KOPT-K1 (cell line): Measurements from ENCODE around the gene SERTAD1.
"Not testable (repeated sequence)": the region's sequence is repeated elsewhere in the genome, so short reads cannot be mapped to it uniquely, and the experiment has no call there.

Experiments
- H3K27ac ChIP-seq: fragments of 200-600 bp; sonication (generic); 2 replicates; pipeline ENCODE4 v1.5.1; 2016; ENCODE audit warnings: antibody characterized with exemption, mild to moderate bottlenecking, low read depth, low read length; ENCODE audit not compliant: poor library complexity, severe bottlenecking
- H3K36me3 ChIP-seq: fragments of 200-600 bp; sonication (generic); 2 replicates; pipeline ENCODE4 v1.5.1; 2017; ENCODE audit warnings: antibody characterized with exemption, mild to moderate bottlenecking, low read length, moderate library complexity; ENCODE audit not compliant: insufficient read depth
- H3K9me3 ChIP-seq: fragments of 200-600 bp; sonication (generic); 2 replicates; pipeline ENCODE4 v1.5.1; 2017; ENCODE audit warnings: antibody characterized with exemption, low read length, mild to moderate bottlenecking; ENCODE audit not compliant: insufficient read depth, poor library complexity, severe bottlenecking

Gene SERTAD1

GRCh38 chr19:40442328-40443130, 16.7 kb upstream of the SERTAD1 start:
- H3K27ac ChIP-seq: peak overlapping the region; percentile 63
- H3K9me3 ChIP-seq: no peaks in the 10 kb centered on the region
- peaks cover 17% of the 10 kb centered on the region for H3K36me3 ChIP-seq

GRCh38 chr19:40441719-40442253, 16.0 kb upstream of the SERTAD1 start:
- Histone ChIP-seq H3K27ac (no peak overlapping the region), H3K36me3 (peaks cover 17% of the 10 kb centered on the region), H3K9me3 (no peaks in the 10 kb centered on the region)

GRCh38 chr19:40438284-40438683, 12.5 kb upstream of the SERTAD1 start:
- no peak overlapping the region for H3K27ac ChIP-seq
- peaks cover 17% of the 10 kb centered on the region for H3K36me3 ChIP-seq
- no peaks in the 10 kb centered on the region for H3K9me3 ChIP-seq

GRCh38 chr19:40433391-40434216, 7.8 kb upstream of the SERTAD1 start:
- no peaks in the 10 kb centered on the region for H3K36me3 ChIP-seq
- H3K27ac ChIP-seq: no peak overlapping the region
- H3K9me3 ChIP-seq: no peaks in the 10 kb centered on the region

- H3K27ac ChIP-seq, H3K36me3 ChIP-seq: not testable (repeated sequence)
Measured at GRCh38 chr19:40432760-40433159, 7.0 kb upstream of the SERTAD1 start.

GRCh38 chr19:40431698-40432097, 5.9 kb upstream of the SERTAD1 start:
- no peak overlapping the region for H3K27ac ChIP-seq
- no peaks in the 10 kb centered on the region for H3K9me3 ChIP-seq
- no peaks in the 10 kb centered on the region for H3K36me3 ChIP-seq

More at GRCh38 chr19:40432760-40433159, 7.0 kb upstream of the SERTAD1 start:
- not testable (repeated sequence) for H3K9me3 ChIP-seq

- H3K27ac ChIP-seq, H3K36me3 ChIP-seq, H3K9me3 ChIP-seq: not testable (repeated sequence)
Measured at GRCh38 chr19:40430242-40430641, 4.5 kb upstream of the SERTAD1 start.

GRCh38 chr19:40428197-40428596, 2.4 kb upstream of the SERTAD1 start:
- H3K27ac ChIP-seq, H3K9me3 ChIP-seq, H3K36me3 ChIP-seq: not testable (repeated sequence)

GRCh38 chr19:40424637-40425449, 949 bp downstream of the SERTAD1 start:
- Histone ChIP-seq H3K27ac (peak overlapping the region; percentile 79), H3K9me3 (no peaks in the 10 kb centered on the region), H3K36me3 (no peaks in the 10 kb centered on the region)

GRCh38 chr19:40423938-40424337, 1.9 kb downstream of the SERTAD1 start:
- Histone ChIP-seq H3K36me3 (no peaks in the 10 kb centered on the region), H3K27ac (no peak overlapping the region)

GRCh38 chr19:40422748-40423566, 2.8 kb downstream of the SERTAD1 start:
- Histone ChIP-seq H3K9me3 (no peaks in the 10 kb centered on the region), H3K27ac (no peak overlapping the region)

More at GRCh38 chr19:40423938-40424337, 1.9 kb downstream of the SERTAD1 start:
- no peaks in the 10 kb centered on the region for H3K9me3 ChIP-seq

GRCh38 chr19:40421993-40422747, 3.6 kb downstream of the SERTAD1 start:
- H3K27ac ChIP-seq: no peak overlapping the region
- H3K36me3 ChIP-seq: no peaks in the 10 kb centered on the region
- no peaks in the 10 kb centered on the region for H3K9me3 ChIP-seq

More at GRCh38 chr19:40422748-40423566, 2.8 kb downstream of the SERTAD1 start:
- no peaks in the 10 kb centered on the region for H3K36me3 ChIP-seq
